ENCODE results near the gene HMMR.
A peak's percentile ranks its signal among the peaks of the same experiment; 100 is the strongest.
"Not testable (repeated sequence)": the region's sequence is repeated elsewhere in the genome, so short reads cannot be mapped to it uniquely, and the experiment has no call there.

The HMMR gene, protein sequence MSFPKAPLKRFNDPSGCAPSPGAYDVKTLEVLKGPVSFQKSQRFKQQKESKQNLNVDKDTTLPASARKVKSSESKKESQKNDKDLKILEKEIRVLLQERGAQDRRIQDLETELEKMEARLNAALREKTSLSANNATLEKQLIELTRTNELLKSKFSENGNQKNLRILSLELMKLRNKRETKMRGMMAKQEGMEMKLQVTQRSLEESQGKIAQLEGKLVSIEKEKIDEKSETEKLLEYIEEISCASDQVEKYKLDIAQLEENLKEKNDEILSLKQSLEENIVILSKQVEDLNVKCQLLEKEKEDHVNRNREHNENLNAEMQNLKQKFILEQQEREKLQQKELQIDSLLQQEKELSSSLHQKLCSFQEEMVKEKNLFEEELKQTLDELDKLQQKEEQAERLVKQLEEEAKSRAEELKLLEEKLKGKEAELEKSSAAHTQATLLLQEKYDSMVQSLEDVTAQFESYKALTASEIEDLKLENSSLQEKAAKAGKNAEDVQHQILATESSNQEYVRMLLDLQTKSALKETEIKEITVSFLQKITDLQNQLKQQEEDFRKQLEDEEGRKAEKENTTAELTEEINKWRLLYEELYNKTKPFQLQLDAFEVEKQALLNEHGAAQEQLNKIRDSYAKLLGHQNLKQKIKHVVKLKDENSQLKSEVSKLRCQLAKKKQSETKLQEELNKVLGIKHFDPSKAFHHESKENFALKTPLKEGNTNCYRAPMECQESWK

DNA sequence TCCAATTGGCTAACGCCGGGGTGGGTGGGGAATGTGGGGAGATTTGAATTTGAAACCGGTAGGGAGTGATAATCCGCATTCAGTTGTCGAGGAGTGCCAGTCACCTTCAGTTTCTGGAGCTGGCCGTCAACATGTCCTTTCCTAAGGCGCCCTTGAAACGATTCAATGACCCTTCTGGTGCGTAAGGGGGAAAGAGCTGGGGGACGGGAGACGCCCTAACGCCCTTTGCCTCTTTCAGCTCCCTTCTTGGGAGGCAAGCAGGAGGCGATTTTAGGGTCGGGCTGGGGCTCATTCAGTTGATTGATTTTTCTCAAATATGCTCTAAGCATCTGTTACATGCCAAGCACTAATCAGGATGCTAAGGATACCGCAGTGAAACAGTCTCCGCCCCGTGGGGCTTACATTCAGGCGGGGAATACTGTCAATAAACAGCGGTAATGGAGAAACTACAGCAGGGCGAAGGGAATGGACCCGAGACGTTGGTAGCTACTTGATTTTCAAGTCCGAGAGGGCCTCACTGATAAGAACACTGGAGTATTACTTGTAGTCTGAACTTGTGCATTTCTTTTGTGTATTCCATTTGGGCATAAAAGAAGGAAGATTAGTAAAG lies at the start of gene HMMR:
Gene HMMR, plus strand, starts transcription at position 71 of the 610 bp plus-strand sequence. Its CDS starts 61 bp downstream, at position 132.
- Histone ChIP-seq H2AFZ (ENCODE audit: low read length, unreplicated experiment) (peak within 1 kb of the TSS; percentile 44), H3K27me3 (ENCODE audit: insufficient read depth, low read length) (no peaks in the 10 kb centered on the region), H3K36me3 (ENCODE audit: insufficient read depth, low read length) (peaks cover 7% of the 10 kb centered on the region), H3K4me3 (ENCODE audit: low read depth, low read length) (peak within 1 kb of the TSS; percentile 86), H3K79me2 (ENCODE audit: control insufficient read depth, insufficient read depth, low read length, unreplicated experiment) (peaks cover 57% of the 10 kb centered on the region), H3K4me1 (ENCODE audit: control insufficient read depth, insufficient read depth, low read length, unreplicated experiment) (peaks cover 20% of the 10 kb centered on the region), H3K27ac (ENCODE audit: low read depth, low read length) (peak within 1 kb of the TSS; percentile 98)

DNA sequence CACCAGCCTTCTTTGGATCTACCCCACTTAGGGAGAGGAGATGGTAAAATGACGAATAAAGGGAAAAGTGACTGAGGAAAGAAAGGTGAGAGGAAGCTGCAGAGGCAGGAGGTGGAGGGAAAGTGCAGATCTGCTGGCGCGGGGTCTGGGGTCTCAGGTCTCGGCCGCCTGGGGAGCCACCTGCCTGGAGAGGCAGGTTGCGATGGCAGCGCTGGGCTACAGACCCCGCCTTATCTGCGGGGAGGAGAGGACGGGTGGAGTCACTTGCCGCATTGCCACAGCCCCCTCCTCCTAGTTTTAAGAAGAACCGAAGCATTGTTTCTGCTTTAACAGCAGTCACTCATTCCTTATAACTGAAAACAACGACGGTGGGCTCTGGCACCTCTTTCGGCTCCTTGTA lies 44.8 kb upstream of the HMMR start:
- H3K36me3 ChIP-seq (ENCODE audit: insufficient read depth, low read length); H3K4me3 ChIP-seq (ENCODE audit: low read depth, low read length); H2AFZ ChIP-seq (ENCODE audit: low read length, unreplicated experiment): not testable (repeated sequence)

DNA sequence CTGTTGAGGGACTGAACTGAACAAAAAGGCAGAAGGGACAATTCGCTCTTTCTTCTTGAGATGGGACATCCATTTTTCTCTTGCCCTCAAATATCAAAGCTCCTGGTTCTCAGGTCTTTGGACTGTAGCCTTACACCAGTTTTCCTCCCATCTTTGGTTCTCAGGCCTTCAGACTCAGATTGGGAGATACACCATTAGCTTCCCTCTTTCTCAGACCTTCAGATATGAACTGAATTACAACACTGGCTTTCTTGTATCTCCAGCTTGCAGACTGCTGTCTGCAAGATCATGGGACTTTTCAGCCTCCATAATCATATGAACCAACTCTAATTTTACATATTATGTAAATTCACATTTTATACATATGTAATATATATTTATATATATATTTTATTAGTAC lies 35.6 kb upstream of the HMMR start:
- Histone ChIP-seq H3K36me3 (ENCODE audit: insufficient read depth, low read length) (no peaks in the 10 kb centered on the region), H3K79me2 (ENCODE audit: control insufficient read depth, insufficient read depth, low read length, unreplicated experiment) (no peaks in the 10 kb centered on the region), H3K4me3 (ENCODE audit: low read depth, low read length) (no peak overlapping the region), H2AFZ (ENCODE audit: low read length, unreplicated experiment) (no peak overlapping the region), H3K27me3 (ENCODE audit: insufficient read depth, low read length) (peaks cover 10% of the 10 kb centered on the region; the same call in 1 of the 2 replicates), H3K4me1 (ENCODE audit: control insufficient read depth, insufficient read depth, low read length, unreplicated experiment) (no peaks in the 10 kb centered on the region), H3K27ac (ENCODE audit: low read depth, low read length) (no peak overlapping the region)

More for the DNA sequence above, 44.8 kb upstream of the HMMR start:
- not testable (repeated sequence) for H3K27ac ChIP-seq (ENCODE audit: low read depth, low read length); H3K4me1 ChIP-seq (ENCODE audit: control insufficient read depth, insufficient read depth, low read length, unreplicated experiment); H3K79me2 ChIP-seq (ENCODE audit: control insufficient read depth, insufficient read depth, low read length, unreplicated experiment)
- peaks cover 50% of the 10 kb centered on the region for H3K27me3 ChIP-seq (ENCODE audit: insufficient read depth, low read length)

DNA sequence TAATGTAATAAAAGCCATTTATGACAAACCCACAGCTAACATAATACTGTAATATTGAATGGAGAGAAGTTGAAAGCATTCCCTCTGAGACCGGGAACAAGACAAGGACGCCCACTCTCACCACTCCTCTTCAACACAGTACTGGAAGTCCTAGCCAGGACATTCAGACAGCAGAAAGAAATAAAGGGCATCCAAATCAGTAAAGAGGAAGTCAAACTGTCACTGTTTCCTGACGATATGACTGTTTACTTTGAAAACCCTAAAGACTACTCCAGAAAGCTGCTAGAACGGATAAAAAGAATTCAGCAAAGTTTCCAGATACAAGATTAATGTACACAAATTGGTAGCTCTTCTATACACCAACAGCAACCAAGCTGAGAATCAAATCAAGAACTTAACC lies 34.3 kb upstream of the HMMR start:
- H3K4me1 ChIP-seq (ENCODE audit: control insufficient read depth, insufficient read depth, low read length, unreplicated experiment); H3K79me2 ChIP-seq (ENCODE audit: control insufficient read depth, insufficient read depth, low read length, unreplicated experiment); H3K36me3 ChIP-seq (ENCODE audit: insufficient read depth, low read length); H2AFZ ChIP-seq (ENCODE audit: low read length, unreplicated experiment); H3K27ac ChIP-seq (ENCODE audit: low read depth, low read length); H3K4me3 ChIP-seq (ENCODE audit: low read depth, low read length): not testable (repeated sequence)
- peaks cover 10% of the 10 kb centered on the region; the same call in 1 of the 2 replicates for H3K27me3 ChIP-seq (ENCODE audit: insufficient read depth, low read length)

DNA sequence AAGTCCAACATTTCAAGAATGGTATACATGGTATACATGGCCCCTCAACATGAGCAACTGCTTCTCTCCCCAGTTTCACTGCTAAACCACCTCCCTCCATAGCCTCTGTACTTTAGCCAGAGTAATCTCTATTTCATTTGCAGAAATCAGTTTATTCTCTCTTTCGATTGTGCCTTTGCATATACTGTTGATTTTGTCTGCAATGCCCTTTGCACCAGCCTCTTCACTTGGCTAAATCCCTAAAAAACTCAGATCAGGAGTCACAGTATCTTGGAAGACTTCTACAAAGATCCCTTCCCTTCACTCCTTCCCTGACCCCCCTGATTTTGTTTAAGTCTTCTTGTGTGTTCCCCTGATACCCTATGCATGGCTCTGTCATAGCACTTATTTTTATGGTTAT lies 27.9 kb upstream of the HMMR start:
- H3K79me2 ChIP-seq (ENCODE audit: control insufficient read depth, insufficient read depth, low read length, unreplicated experiment): peaks cover under 1% of the 10 kb centered on the region
- H3K27me3 ChIP-seq (ENCODE audit: insufficient read depth, low read length): peaks cover 16% of the 10 kb centered on the region; the same call in 1 of the 2 replicates
- no peaks in the 10 kb centered on the region for H3K36me3 ChIP-seq (ENCODE audit: insufficient read depth, low read length)
- H2AFZ ChIP-seq (ENCODE audit: low read length, unreplicated experiment): no peak overlapping the region
- H3K4me3 ChIP-seq (ENCODE audit: low read depth, low read length): no peak overlapping the region
- H3K27ac ChIP-seq (ENCODE audit: low read depth, low read length): no peak overlapping the region
- no peaks in the 10 kb centered on the region for H3K4me1 ChIP-seq (ENCODE audit: control insufficient read depth, insufficient read depth, low read length, unreplicated experiment)

DNA sequence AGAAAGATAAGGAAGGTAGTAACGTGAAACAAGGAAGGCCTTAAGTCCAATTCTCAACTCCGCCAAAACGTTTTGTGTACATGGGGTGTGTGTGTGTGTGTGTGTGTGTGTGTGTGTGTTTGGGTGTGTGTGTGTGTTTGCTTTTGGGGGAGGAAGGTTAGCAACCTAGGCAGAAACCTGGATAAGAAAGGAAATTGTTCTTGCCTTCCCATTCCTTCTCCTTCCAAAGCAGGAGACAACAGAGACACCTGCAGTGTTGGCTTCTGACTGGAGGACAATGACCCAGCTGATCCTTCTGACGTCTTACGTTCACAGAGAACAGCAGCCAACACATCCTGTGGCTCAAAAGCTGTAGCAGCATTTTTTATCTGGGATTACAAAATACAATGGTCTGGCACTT lies 27.2 kb upstream of the HMMR start:
- Histone ChIP-seq H3K36me3 (ENCODE audit: insufficient read depth, low read length) (no peaks in the 10 kb centered on the region), H3K79me2 (ENCODE audit: control insufficient read depth, insufficient read depth, low read length, unreplicated experiment) (peaks cover 8% of the 10 kb centered on the region), H3K27me3 (ENCODE audit: insufficient read depth, low read length) (peaks cover 16% of the 10 kb centered on the region; the same call in 1 of the 2 replicates), H3K4me3 (ENCODE audit: low read depth, low read length) (no peak overlapping the region), H3K4me1 (ENCODE audit: control insufficient read depth, insufficient read depth, low read length, unreplicated experiment) (peaks cover under 1% of the 10 kb centered on the region), H2AFZ (ENCODE audit: low read length, unreplicated experiment) (no peak overlapping the region), H3K27ac (ENCODE audit: low read depth, low read length) (no peak overlapping the region)

DNA sequence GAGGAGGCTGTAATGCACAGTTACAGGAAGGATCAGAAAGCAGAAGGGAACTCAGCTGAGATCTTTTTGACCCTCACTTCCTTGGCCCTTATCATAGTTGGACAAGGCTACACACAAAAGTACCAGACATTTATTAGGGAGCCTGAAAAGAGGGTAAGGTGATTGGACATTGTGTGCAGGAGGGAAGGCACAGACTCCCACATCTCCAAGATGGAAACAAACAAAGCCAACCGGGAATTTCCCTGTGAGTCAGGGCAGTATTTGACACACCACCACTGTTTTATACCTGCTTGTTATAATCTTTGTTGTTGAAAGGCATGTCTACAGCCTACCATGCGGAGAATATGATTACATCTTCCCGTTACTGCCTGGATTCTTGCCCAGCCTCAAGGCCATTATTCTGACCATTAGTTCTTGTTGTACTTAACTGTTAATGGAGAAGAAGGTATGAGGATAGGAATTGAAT lies 26.0 kb upstream of the HMMR start:
- Histone ChIP-seq H3K4me3 (ENCODE audit: low read depth, low read length) (no peak overlapping the region), H3K79me2 (ENCODE audit: control insufficient read depth, insufficient read depth, low read length, unreplicated experiment) (peaks cover 20% of the 10 kb centered on the region), H3K36me3 (ENCODE audit: insufficient read depth, low read length) (0 out of 2 replicates have a peak, but pooled peaks cover 4% of the 10 kb centered on the region), H3K27me3 (ENCODE audit: insufficient read depth, low read length) (peaks cover 16% of the 10 kb centered on the region; the same call in 1 of the 2 replicates), H2AFZ (ENCODE audit: low read length, unreplicated experiment) (no peak overlapping the region), H3K27ac (ENCODE audit: low read depth, low read length) (no peak overlapping the region), H3K4me1 (ENCODE audit: control insufficient read depth, insufficient read depth, low read length, unreplicated experiment) (peaks cover 10% of the 10 kb centered on the region)

DNA sequence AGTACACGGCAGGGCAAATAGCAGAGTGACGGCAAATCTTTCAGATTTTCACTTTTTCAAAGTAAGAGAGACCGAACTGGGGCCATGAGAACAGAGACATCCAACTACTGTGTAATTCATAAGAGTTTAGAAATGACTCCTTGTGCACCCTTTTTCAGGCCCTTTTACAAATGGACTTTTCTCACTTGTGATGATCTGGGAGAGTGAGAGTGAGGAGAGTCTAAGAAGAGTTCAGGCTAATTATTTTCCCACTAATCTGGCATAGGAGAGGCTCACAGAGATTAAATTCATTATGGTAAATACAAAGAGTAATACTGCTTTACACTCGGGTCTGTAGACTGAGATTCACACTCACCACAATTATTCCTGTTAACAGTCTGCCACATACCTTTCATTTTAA lies 23.9 kb upstream of the HMMR start:
- Histone ChIP-seq H3K36me3 (ENCODE audit: insufficient read depth, low read length) (peaks cover 23% of the 10 kb centered on the region), H3K27ac (ENCODE audit: low read depth, low read length) (no peak overlapping the region), H3K79me2 (ENCODE audit: control insufficient read depth, insufficient read depth, low read length, unreplicated experiment) (peaks cover 32% of the 10 kb centered on the region), H3K4me1 (ENCODE audit: control insufficient read depth, insufficient read depth, low read length, unreplicated experiment) (peaks cover 21% of the 10 kb centered on the region), H3K4me3 (ENCODE audit: low read depth, low read length) (peak overlapping the region; percentile 90), H3K27me3 (ENCODE audit: insufficient read depth, low read length) (peaks cover 15% of the 10 kb centered on the region; the same call in 1 of the 2 replicates), H2AFZ (ENCODE audit: low read length, unreplicated experiment) (peak overlapping the region; percentile 51)

DNA sequence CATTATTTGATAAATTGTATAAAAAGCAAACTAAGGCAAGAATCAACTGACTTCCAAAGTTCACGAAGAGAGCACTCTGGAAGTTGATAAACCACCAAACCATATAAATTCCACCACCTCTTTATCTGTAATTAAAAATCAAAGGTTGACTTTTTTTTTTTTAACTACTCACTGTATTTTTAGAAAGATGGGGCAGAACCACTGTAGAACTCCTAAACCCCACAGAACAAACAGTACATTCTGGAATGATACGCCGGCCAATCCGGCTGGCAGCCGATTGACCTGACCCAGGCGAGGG lies 23.5 kb upstream of the HMMR start:
- Histone ChIP-seq H3K27ac (ENCODE audit: low read depth, low read length) (no peak overlapping the region), H3K79me2 (ENCODE audit: control insufficient read depth, insufficient read depth, low read length, unreplicated experiment) (peaks cover 32% of the 10 kb centered on the region), H3K27me3 (ENCODE audit: insufficient read depth, low read length) (peaks cover 10% of the 10 kb centered on the region; the same call in 1 of the 2 replicates), H3K36me3 (ENCODE audit: insufficient read depth, low read length) (peaks cover 27% of the 10 kb centered on the region), H3K4me1 (ENCODE audit: control insufficient read depth, insufficient read depth, low read length, unreplicated experiment) (peaks cover 21% of the 10 kb centered on the region), H3K4me3 (ENCODE audit: low read depth, low read length) (peak overlapping the region; percentile 90), H2AFZ (ENCODE audit: low read length, unreplicated experiment) (peak overlapping the region; percentile 51)

DNA sequence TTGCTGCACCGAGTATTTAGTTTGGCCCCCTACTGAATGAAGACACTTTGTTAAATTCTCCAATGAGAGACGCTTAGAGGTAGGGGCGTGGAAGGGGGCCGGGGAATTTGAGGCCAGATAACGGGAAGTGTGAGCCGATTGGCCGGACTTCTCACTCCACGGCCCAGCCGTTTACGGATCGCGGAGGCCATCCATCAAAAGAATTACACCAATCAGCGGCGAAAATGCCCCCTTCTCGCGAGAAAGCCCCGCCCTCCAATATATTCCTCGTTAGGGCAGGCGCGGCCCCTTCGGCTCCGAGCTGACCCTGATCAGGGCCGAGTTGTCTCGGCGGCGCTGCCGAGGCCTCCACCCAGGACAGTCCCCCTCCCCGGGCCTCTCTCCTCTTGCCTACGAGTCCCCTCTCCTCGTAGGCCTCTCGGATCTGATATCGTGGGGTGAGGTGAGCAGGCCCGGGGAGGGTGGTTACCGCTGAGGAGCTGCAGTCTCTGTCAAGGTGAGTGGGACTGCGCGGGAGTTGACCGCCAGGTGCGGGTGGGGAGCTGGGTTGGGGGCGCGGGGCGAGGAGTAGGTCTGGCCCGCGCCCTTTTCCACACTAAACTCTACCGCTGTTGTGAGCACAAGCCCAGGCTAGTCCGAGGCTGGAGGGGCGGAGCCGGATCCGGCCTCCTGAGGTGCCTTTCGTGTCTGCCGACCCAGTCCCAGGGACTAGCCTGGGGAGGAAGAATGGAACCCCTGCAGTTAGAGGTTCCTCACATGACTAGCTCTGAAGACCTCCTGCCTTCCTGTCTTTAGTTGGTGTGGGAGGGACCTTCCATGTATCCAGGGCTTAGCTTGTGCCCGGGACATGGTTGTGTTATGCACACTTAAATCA lies 22.9 kb upstream of the HMMR start, which contains the start of gene CCNG1:
Gene CCNG1, plus strand, starts transcription at position 287 of the 874 bp plus-strand sequence. CDS start 1,662 bp downstream, outside the sequence.
- Histone ChIP-seq H3K36me3 (ENCODE audit: insufficient read depth, low read length) (peaks cover 33% of the 10 kb centered on the region), H2AFZ (ENCODE audit: low read length, unreplicated experiment) (peak within 1 kb of the TSS; percentile 79), H3K27ac (ENCODE audit: low read depth, low read length) (peak within 1 kb of the TSS; percentile 42), H3K4me1 (ENCODE audit: control insufficient read depth, insufficient read depth, low read length, unreplicated experiment) (peaks cover 21% of the 10 kb centered on the region), H3K79me2 (ENCODE audit: control insufficient read depth, insufficient read depth, low read length, unreplicated experiment) (peaks cover 32% of the 10 kb centered on the region), H3K4me3 (ENCODE audit: low read depth, low read length) (peak within 1 kb of the TSS; percentile 90), H3K27me3 (ENCODE audit: insufficient read depth, low read length) (peaks cover 4% of the 10 kb centered on the region; the same call in 1 of the 2 replicates)
